Heart left ventricle (tissue), 16 donors: ENCODE data around the gene MEGF9. TPM values are rescaled to one million over a fixed set of nuclear protein-coding genes. Genes with fewer than 3 reads are reported as not detected.

Experiments
- ATAC-seq, 4 donors: fragments of 200-7000 bp; cut with Tn5 transposase; one replicate each; pipeline ENCODE4 v1.9.1; 2020 to 2022; ENCODE audit warnings: moderate library complexity in 4 of 4, mild to moderate bottlenecking in 3 of 4, moderate number of reproducible peaks in 1 of 4
- DNase-seq, 5 donors: peaks; one replicate each; pipeline ENCODE4 v3.0.0-alpha.2; 2020
- H3K27ac ChIP-seq, 12 donors: fragments of 200-600 bp; sonication (generic) in 4 of 12; one replicate each; pipeline versions ENCODE4 v1.5.0 to v1.8.0; 2016 to 2022; ENCODE audit warnings: mild to moderate bottlenecking in 2 of 12
- H3K27me3 ChIP-seq, 9 donors: fragments of 200-600 bp; sonication (generic) in 2 of 9; one replicate each; pipeline versions ENCODE4 v1.5.1 to v1.8.0; 2016 to 2022; ENCODE audit warnings: mild to moderate bottlenecking in 3 of 9
- H3K36me3 ChIP-seq, 9 donors: fragments of 200-600 bp; sonication (generic) in 2 of 9; one replicate each; pipeline versions ENCODE4 v1.5.0 to v1.8.0; 2018 to 2022; ENCODE audit warnings: mild to moderate bottlenecking in 2 of 9
- H3K4me1 ChIP-seq, 12 donors: fragments of 200-600 bp; sonication (generic) in 4 of 12; one replicate each; pipeline versions ENCODE4 v1.5.0 to v1.8.0; 2016 to 2022; ENCODE audit warnings: mild to moderate bottlenecking in 3 of 12
- H3K4me3 ChIP-seq, 12 donors: fragments of 200-600 bp; sonication (generic) in 4 of 12; one replicate each; pipeline versions ENCODE4 v1.5.0 to v1.8.0; 2017 to 2022; ENCODE audit warnings: mild to moderate bottlenecking in 9 of 12, moderate library complexity in 4 of 12
- H3K9me3 ChIP-seq, 12 donors: fragments of 200-600 bp; sonication (generic) in 4 of 12; one replicate each; pipeline versions ENCODE4 v1.5.0 to v1.8.0; 2016 to 2022; ENCODE audit warnings: mild to moderate bottlenecking in 1 of 12
- CTCF ChIP-seq, 12 donors: fragments of 200-600 bp; sonication (generic) in 4 of 12; IDR thresholded peaks; one replicate each; pipeline versions ENCODE4 v1.5.0 to v1.8.0; 2018 to 2022; ENCODE audit warnings: antibody characterized with exemption in 12 of 12, mild to moderate bottlenecking in 5 of 12
- POLR2A ChIP-seq, 2 donors: fragments of 450-650 bp; IDR thresholded peaks; one replicate each; pipeline ENCODE4 v1.6.1; 2017; ENCODE audit warnings: antibody characterized with exemption in 2 of 2, mild to moderate bottlenecking in 2 of 2, moderate library complexity in 2 of 2
- WGBS, 4 donors: extraction: QIAGEN DNeasy Blood & Tissue Kit in 2 of 4; methylation state at CpG; one replicate each; pipeline versions ENCODE4 v1.1.5 to v1.1.7; 2013 to 2018; 5-methylcytosine and 5-hydroxymethylcytosine counted together
- intact Hi-C, 10 donors: fragments of 100-400 bp; cut with DNase I; formaldehyde crosslinking; loops; one replicate each; pipeline versions ENCODE4 v1.11.1 to v1.14.2; 2022
- polyA plus RNA-seq, 2 donors: library from polyadenylated mRNA; stranded (reverse); fragments of 200-250 nt; gene quantifications; one replicate each; pipeline ENCODE4 v1.2.3, GENCODE V29; 2013
- total RNA-seq, 9 donors: library from RNA; depleted of rRNA in 2 of 9; stranded (reverse); fragments of >200 nt in 2 of 9; fragmentation: NEBNext Ultra II Directional in 3 of 9; extraction: Animal tissue kit (Norgen Biotek cat#: 25700) in 3 of 9; gene quantifications; one replicate each; pipeline versions ENCODE4 v1.1.0 to v1.2.4, GENCODE V29; 2016 to 2023
- donor health status: ischemic (EF 13 %, LVEDD 7.1; RV severe dilation, severe dysfunction).
- donor health status: healthy with polysubstance abuse.
- donor health status: DM: no; HTN: yes; CAD: no.
- donor health status: DM: no; HTN: no; CAD: no.
- donor health status: ischemic (EF 25% LVEDD 6.9; RV normal size, moderate dysfunction).
- donor health status: ischemic (EF 25% LVEDD 5.7; RV mildly dilated, moderate dysfunction).
- donor health status: healthy.
- donor health status: DM: yes; HTN: yes; CAD: no.
- donor health status: ischemic (EF 35%, LVEDD 5.7; RV mildly dilated, moderate dysfunction).
- donor health status: nonischemic (EF 11% LVEDD 7.7; RV severe dilation, severe dysfunction).
- donor health status: DM: yes; HTN: yes; CAD: no.
- donor health status: PGD.
- donor health status: ischemic (EF 29% LVEDD 5.4; RV normal size, mild dysfunction).
- donor health status: nonischemic (EF 23%, LVEDD 6.1; RV moderate dilation, normal function).

MEGF9 gene
- total and polyA plus RNA-seq, 11 donors: 2.2 to 46.0 (median 12.8) TPM

GRCh38 chr9:120735415-120736126, 21.3 kb upstream of the MEGF9 start:
- Histone ChIP-seq H3K9me3 (no peaks in the 10 kb centered on the region), H3K4me3 (no peak overlapping the region), H3K27ac (peak overlapping the region in 4 of 12 donors; percentile 9 to 79 (median 52)), H3K4me1 (peaks cover 0 to 56% (median 6%) of the 10 kb centered on the region in 12 donors), H3K36me3 (no peaks in the 10 kb centered on the region), H3K27me3 (no peaks in the 10 kb centered on the region)
- no peak for TF ChIP-seq POLR2A (IDR thresholded peaks at IDR 0.05)
- no peak for TF ChIP-seq CTCF (IDR thresholded peaks at IDR 0.05)
- intact Hi-C loops: no loop called here
- 73 to 86% (median 78%) methylated on average over 3 of the region's 3 CpGs for WGBS, 4 donors
- DNase-seq (peak in 2 of 5 donors; percentile 45 to 60), ATAC-seq (peak in 3 of 4 donors; percentile 25 to 60 (median 38))

GRCh38 chr9:120734607-120735410, 20.5 kb upstream of the MEGF9 start:
- 29 to 38% (median 30%) methylated on average over 2 of the region's 2 CpGs for WGBS, 4 donors
- Histone ChIP-seq H3K27ac (peak overlapping the region in 5 of 12 donors; percentile 9 to 79 (median 43)), H3K27me3 (no peaks in the 10 kb centered on the region), H3K9me3 (no peaks in the 10 kb centered on the region), H3K4me3 (no peak overlapping the region), H3K36me3 (no peaks in the 10 kb centered on the region), H3K4me1 (peaks cover 0 to 60% (median 8%) of the 10 kb centered on the region in 12 donors)
- ATAC-seq: peak in 3 of 4 donors; percentile 19 to 36 (median 23)
- intact Hi-C loops: no loop called here
- TF ChIP-seq CTCF (IDR thresholded peaks at IDR 0.05) (no peak), POLR2A (IDR thresholded peaks at IDR 0.05) (no peak)
- DNase-seq: no peak

- H3K9me3 ChIP-seq: no peaks in the 10 kb centered on the region
- intact Hi-C loops: no loop called here
- 60 to 73% (median 71%) methylated on average over 5 of the region's 5 CpGs for WGBS, 4 donors
- H3K27me3 ChIP-seq: no peaks in the 10 kb centered on the region
- H3K36me3 ChIP-seq: no peaks in the 10 kb centered on the region
- DNase-seq (peak in 3 of 5 donors; percentile 26 to 44 (median 29)), ATAC-seq (peak in 3 of 4 donors; percentile 50 to 70 (median 51))
- peaks cover 0 to 68% (median 8%) of the 10 kb centered on the region in 12 donors for H3K4me1 ChIP-seq
- no peak overlapping the region for H3K4me3 ChIP-seq
- TF ChIP-seq POLR2A (IDR thresholded peaks at IDR 0.05) (no peak), CTCF (IDR thresholded peaks at IDR 0.05) (no peak)
- peak overlapping the region in 1 of 12 donors; percentile 32 for H3K27ac ChIP-seq
Measured at GRCh38 chr9:120733190-120733589, 18.9 kb upstream of the MEGF9 start.
